HEK293T (cell line): ENCODE results near the gene ZNF148.
A peak's percentile ranks its signal among the peaks of the same experiment; 100 is the strongest.

ENCODE experiments used
- CTCF ChIA-PET: fragments of 350-600 bp; formaldehyde crosslinking; extraction: SDS; loops from one replicate; lab custom pipeline; 2021; ENCODE audit warnings: antibody characterized with exemption, inconsistent platforms; lab: Yijun Ruan, JAX
- POLR2A ChIA-PET: fragments of 350-600 bp; formaldehyde crosslinking; extraction: SDS; loops from one replicate; lab custom pipeline; 2020; ENCODE audit warnings: antibody characterized with exemption, inconsistent platforms; lab: Yijun Ruan, JAX
- DNase-seq: peaks from one replicate; pipeline ENCODE4 v3.0.0; 2012; ENCODE audit warnings: mixed read lengths; ENCODE audit errors: extremely low spot score
- ARNT ChIP-seq: fragments of 450-650 bp; IDR thresholded peaks from 2 replicates; pipeline ENCODE4 v1.6.1; 2017; ENCODE audit warnings: mild to moderate bottlenecking
- BHLHE40 ChIP-seq: fragments of 450-650 bp; IDR thresholded peaks from 2 replicates; pipeline ENCODE4 v1.6.1; 2016; ENCODE audit warnings: mild to moderate bottlenecking, moderate library complexity, borderline replicate concordance
- CTBP1 ChIP-seq: fragments of 450-650 bp; IDR thresholded peaks from 2 replicates; pipeline ENCODE4 v1.6.1; 2016; ENCODE audit warnings: borderline replicate concordance
- ELF4 ChIP-seq: fragments of 450-650 bp; IDR thresholded peaks from 2 replicates; pipeline ENCODE4 v1.6.1; 2017; ENCODE audit warnings: antibody characterized with exemption
- FOXA1 ChIP-seq: fragments of 450-650 bp; IDR thresholded peaks from 2 replicates; pipeline ENCODE4 v1.6.1; 2016; ENCODE audit warnings: mild to moderate bottlenecking
- FOXK2 ChIP-seq: fragments of 450-650 bp; IDR thresholded peaks from 2 replicates; pipeline ENCODE4 v1.6.1; 2016; ENCODE audit warnings: mild to moderate bottlenecking
- FOXM1 ChIP-seq: fragments of 450-650 bp; IDR thresholded peaks from 2 replicates; pipeline ENCODE4 v1.6.1; 2017; ENCODE audit warnings: mild to moderate bottlenecking, borderline replicate concordance
- HDGF ChIP-seq: fragments of 450-650 bp; IDR thresholded peaks from 2 replicates; pipeline ENCODE4 v1.6.1; 2017; ENCODE audit warnings: antibody characterized with exemption, borderline replicate concordance
- L3MBTL2 ChIP-seq: fragments of 450-650 bp; conservative IDR thresholded peaks from 2 replicates; pipeline ENCODE4 v1.6.1; 2016; ENCODE audit warnings: mild to moderate bottlenecking
- LEF1 ChIP-seq: fragments of 450-650 bp; IDR thresholded peaks from 2 replicates; pipeline ENCODE4 v1.6.1; 2017; ENCODE audit warnings: mild to moderate bottlenecking, borderline replicate concordance
- NFRKB ChIP-seq: fragments of 450-650 bp; IDR thresholded peaks from 2 replicates; pipeline ENCODE4 v1.6.1; 2016; ENCODE audit warnings: mild to moderate bottlenecking, moderate library complexity
- PKNOX1 ChIP-seq: fragments of 450-650 bp; IDR thresholded peaks from 2 replicates; pipeline ENCODE4 v1.6.1; 2016
- SP1 ChIP-seq: fragments of 450-650 bp; IDR thresholded peaks from 2 replicates; pipeline ENCODE4 v1.6.1; 2017
- SUZ12 ChIP-seq: fragments of 450-650 bp; IDR thresholded peaks from 2 replicates; pipeline ENCODE4 v1.6.1; 2016; ENCODE audit warnings: mild to moderate bottlenecking
- TARDBP ChIP-seq: fragments of 450-650 bp; IDR thresholded peaks from 2 replicates; pipeline ENCODE4 v1.6.1; 2016
- ZNF384 ChIP-seq: fragments of 450-650 bp; IDR thresholded peaks from 2 replicates; pipeline ENCODE4 v1.6.1; 2016

The ZNF148 gene

GRCh38 chr3:125374501-125374995, 577 bp downstream of the ZNF148 start:
- POLR2A ChIA-PET = interaction anchor here (0.8 to 1.7 kb wide), 2 partner anchors 20 to 495 kb away, joined by 3 to 4 read pairs; no protein-coding TSS in a partner anchor
- TF ChIP-seq HDGF = no peak
- TF ChIP-seq SUZ12 = no peak
- TF ChIP-seq ZNF384 = no peak
- no peak for TF ChIP-seq PKNOX1
- no peak for TF ChIP-seq CTBP1
- no peak for TF ChIP-seq NFRKB
- no peak for TF ChIP-seq ELF4
- no peak for TF ChIP-seq BHLHE40
- DNase-seq = peak; percentile 65
- CTCF ChIA-PET = no interaction called here

GRCh38 chr3:125367403-125368230, 7.5 kb downstream of the ZNF148 start:
- ChIA-PET POLR2A (no interaction called here), CTCF (no interaction called here)

GRCh38 chr3:125366132-125366531, 9.0 kb downstream of the ZNF148 start:
- ChIA-PET CTCF (no interaction called here), POLR2A (interaction anchor here (1.1 kb wide), 1 partner anchor 9 kb away, joined by 7 read pairs; no protein-coding TSS in a partner anchor)
- no peak for DNase-seq
- TF ChIP-seq CTBP1 (no peak), BHLHE40 (no peak), HDGF (no peak), FOXM1 (no peak), LEF1 (no peak), L3MBTL2 (no peak), PKNOX1 (no peak), FOXA1 (no peak), ZNF384 (no peak), ELF4 (no peak), NFRKB (no peak), SUZ12 (no peak)

More at GRCh38 chr3:125367403-125368230, 7.5 kb downstream of the ZNF148 start:
- DNase-seq = no peak
- no peak for TF ChIP-seq ZNF384

- no peak for TF ChIP-seq HDGF
- no peak for TF ChIP-seq ELF4
- TF ChIP-seq CTBP1 = no peak
- TF ChIP-seq ARNT = no peak
- TF ChIP-seq FOXK2 = no peak
- no peak for TF ChIP-seq SUZ12
- no peak for TF ChIP-seq TARDBP
- CTCF ChIA-PET = no interaction called here
- DNase-seq = no peak
- POLR2A ChIA-PET = no interaction called here
Observed at GRCh38 chr3:125359700-125360099, 15.4 kb downstream of the ZNF148 start.

GRCh38 chr3:125358923-125359322, 16.2 kb downstream of the ZNF148 start:
- TF ChIP-seq BHLHE40 (no peak), ELF4 (no peak), HDGF (no peak), PKNOX1 (no peak), ARNT (no peak), L3MBTL2 (no peak), NFRKB (no peak), TARDBP (no peak), SUZ12 (no peak), SP1 (no peak), FOXA1 (no peak), FOXK2 (no peak), LEF1 (no peak), CTBP1 (no peak), ZNF384 (no peak)
- POLR2A ChIA-PET = no interaction called here
- no peak for DNase-seq
- CTCF ChIA-PET = no interaction called here

GRCh38 chr3:125357837-125358236, 17.3 kb downstream of the ZNF148 start:
- CTCF ChIA-PET = no interaction called here
- POLR2A ChIA-PET = no interaction called here
- TF ChIP-seq ARNT (no peak), SUZ12 (no peak), FOXA1 (no peak), L3MBTL2 (no peak), NFRKB (no peak), SP1 (no peak), CTBP1 (no peak), TARDBP (no peak), HDGF (no peak), ZNF384 (no peak), ELF4 (no peak), PKNOX1 (no peak), LEF1 (no peak), FOXM1 (no peak), FOXK2 (no peak), BHLHE40 (no peak)
- no peak for DNase-seq
